HG02610 (cell line): Measurements from ENCODE around the gene MINPP1.
"Not testable (repeated sequence)": the region's sequence is repeated elsewhere in the genome, so short reads cannot be mapped to it uniquely, and the experiment has no call there.

Source experiments
- ATAC-seq: cut with Tn5 transposase; IDR thresholded peaks from one replicate; pipeline ENCODE4 v1.9.1; 2021; ENCODE audit warnings: mild to moderate bottlenecking, moderate library complexity; ENCODE audit not compliant: unreplicated experiment

MINPP1 gene

GRCh38 chr10:87560495-87561129 is 55.9 kb downstream of the MINPP1 start:
- ATAC-seq, result no peak

GRCh38 chr10:87562750-87563149 is 58.1 kb downstream of the MINPP1 start:
- no peak for ATAC-seq

GRCh38 chr10:87565010-87565409 is 60.3 kb downstream of the MINPP1 start:
- ATAC-seq, result no peak

- no peak for ATAC-seq
Observed at GRCh38 chr10:87575851-87576250, 71.2 kb downstream of the MINPP1 start.

GRCh38 chr10:87578160-87578841 is 73.6 kb downstream of the MINPP1 start:
- no peak for ATAC-seq

GRCh38 chr10:87578842-87579401 is 74.2 kb downstream of the MINPP1 start:
- ATAC-seq, result no peak

- no peak for ATAC-seq
Observed at GRCh38 chr10:87579563-87579962, 74.9 kb downstream of the MINPP1 start.

- ATAC-seq, result no peak
Observed at GRCh38 chr10:87580016-87580415, 75.3 kb downstream of the MINPP1 start.

GRCh38 chr10:87585565-87586514 is 81.1 kb downstream of the MINPP1 start:
- no peak for ATAC-seq

- no peak for ATAC-seq
Observed at GRCh38 chr10:87589645-87590051, 85.0 kb downstream of the MINPP1 start.

- no peak for ATAC-seq
Observed at GRCh38 chr10:87590705-87591588, 86.3 kb downstream of the MINPP1 start.

- no peak for ATAC-seq
Observed at GRCh38 chr10:87591589-87591886, 86.8 kb downstream of the MINPP1 start.

- ATAC-seq, result not testable (repeated sequence)
Observed at GRCh38 chr10:87592920-87593319, 88.2 kb downstream of the MINPP1 start.

- ATAC-seq, result no peak
Observed at GRCh38 chr10:87593702-87594101, 89.0 kb downstream of the MINPP1 start.

GRCh38 chr10:87594181-87594580 is 89.5 kb downstream of the MINPP1 start:
- no peak for ATAC-seq

GRCh38 chr10:87594864-87595263 is 90.2 kb downstream of the MINPP1 start:
- no peak for ATAC-seq

- ATAC-seq, result peak; percentile 48
Observed at GRCh38 chr10:87596351-87596750, 91.7 kb downstream of the MINPP1 start.

- ATAC-seq, result no peak
Observed at GRCh38 chr10:87598700-87599099, 94.0 kb downstream of the MINPP1 start.

GRCh38 chr10:87600581-87600980 is 95.9 kb downstream of the MINPP1 start:
- ATAC-seq, result no peak
